Hepatocyte (in vitro differentiated cells): ENCODE measurements around the gene ST14. TPM values are rescaled to one million over a fixed set of nuclear protein-coding genes. Genes with fewer than 3 reads are reported as not detected.
A peak's percentile ranks its signal among the peaks of the same experiment; 100 is the strongest.

Experiments used
- DNase-seq: peaks from one replicate; pipeline ENCODE4 v3.0.0-alpha.2; 2016; ENCODE audit warnings: low spot score
- H2AFZ ChIP-seq: fragments of 200-600 bp; sonication (generic); 2 replicates; pipeline ENCODE4 v1.6.0; 2016; ENCODE audit warnings: antibody characterized with exemption, mild to moderate bottlenecking
- H3K27ac ChIP-seq: fragments of 200-600 bp; sonication (generic); 2 replicates; pipeline ENCODE4 v1.5.1; 2016; ENCODE audit warnings: mild to moderate bottlenecking
- H3K27me3 ChIP-seq: fragments of 200-600 bp; sonication (generic); 2 replicates; pipeline ENCODE4 v1.6.1; 2016
- H3K36me3 ChIP-seq: fragments of 200-600 bp; sonication (generic); replicated peaks from 2 replicates; pipeline ENCODE4 v1.5.1; 2016; ENCODE audit warnings: low read depth; ENCODE audit not compliant: insufficient read depth
- H3K4me1 ChIP-seq: fragments of 200-600 bp; sonication (generic); 2 replicates; pipeline ENCODE4 v1.5.1; 2016; ENCODE audit warnings: mild to moderate bottlenecking, moderate library complexity; ENCODE audit not compliant: insufficient read depth
- H3K4me2 ChIP-seq: fragments of 200-600 bp; sonication (generic); 2 replicates; pipeline ENCODE4 v1.6.0; 2016
- H3K4me3 ChIP-seq: fragments of 200-600 bp; sonication (generic); 2 replicates; pipeline ENCODE4 v1.5.1; 2016; ENCODE audit warnings: mild to moderate bottlenecking
- H3K79me2 ChIP-seq: fragments of 200-600 bp; sonication (generic); 2 replicates; pipeline ENCODE4 v1.6.0; 2017; ENCODE audit warnings: mild to moderate bottlenecking
- H3K9me2 ChIP-seq: fragments of 200-600 bp; sonication (generic); replicated peaks from 2 replicates; pipeline ENCODE4 v1.6.0; 2017; ENCODE audit warnings: mild to moderate bottlenecking; ENCODE audit not compliant: insufficient read depth
- H3K9me3 ChIP-seq: fragments of 200-600 bp; sonication (generic); 2 replicates; pipeline ENCODE4 v1.5.1; 2016; ENCODE audit warnings: low read depth, mild to moderate bottlenecking
- H4K20me1 ChIP-seq: fragments of 200-600 bp; sonication (generic); 2 replicates; pipeline ENCODE4 v1.6.0; 2016; ENCODE audit warnings: mild to moderate bottlenecking; ENCODE audit not compliant: insufficient read depth, poor library complexity, severe bottlenecking
- EZH2 ChIP-seq: fragments of 200-600 bp; sonication (generic); IDR thresholded peaks from 2 replicates; pipeline ENCODE4 v1.6.1; 2016; ENCODE audit warnings: antibody characterized with exemption, mild to moderate bottlenecking, borderline replicate concordance
- EZH2phosphoT487 ChIP-seq: fragments of 200-600 bp; sonication (generic); IDR thresholded peaks from one replicate; pipeline ENCODE4 v1.6.1; 2018; ENCODE audit warnings: antibody characterized with exemption, mild to moderate bottlenecking, low read depth, moderate library complexity; ENCODE audit not compliant: unreplicated experiment, severe bottlenecking
- WGBS: methylation state at CpG from one replicate; pipeline ENCODE4 v1.1.6; 2016; ENCODE audit warnings: low lambda C conversion rate; ENCODE audit errors: missing lambda C conversion rate; 5-methylcytosine and 5-hydroxymethylcytosine counted together
- polyA plus RNA-seq: library from polyadenylated mRNA; unstranded; fragments of >200 nt; fragmentation: Nextera tagmentation; extraction: Ambion mirVana; gene quantifications from 2 replicates; pipeline ENCODE4 v1.2.1, GENCODE V29; 2016
- total RNA-seq: library from RNA; depleted of rRNA; stranded (reverse); fragments of >200 nt; gene quantifications from 2 replicates; pipeline ENCODE4 v1.2.3, GENCODE V29; 2014
- TF ChIP-seq, protein P1 (sequence below): fragments of 200-600 bp; sonication (generic); IDR thresholded peaks from 2 replicates; pipeline ENCODE4 v1.5.1; 2016; ENCODE audit warnings: antibody characterized with exemption, mild to moderate bottlenecking; ENCODE audit not compliant: poor library complexity

ST14 gene
- total and polyA plus RNA-seq, 2 experiments from 2014 or later: 85.2 to 93.3 TPM

DNA sequence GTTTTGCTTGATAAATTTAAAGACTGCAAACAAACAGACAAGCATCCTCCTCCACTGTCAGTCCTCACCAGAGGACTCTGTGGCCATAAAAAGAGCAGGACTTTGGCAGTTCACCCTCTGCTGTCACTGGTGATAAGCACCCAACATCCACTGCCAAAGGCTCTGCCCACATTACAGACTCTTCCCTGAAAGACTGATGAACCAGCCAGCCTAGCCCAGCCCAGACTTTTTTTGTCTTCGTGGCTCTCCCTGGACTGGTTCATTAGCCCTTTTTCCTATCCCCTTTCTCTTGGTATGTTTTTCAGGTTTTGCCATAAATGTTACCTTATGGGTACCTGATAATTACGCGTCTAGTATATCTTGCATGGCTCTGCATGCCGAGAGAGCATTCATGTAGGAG lies 15.1 kb downstream of the ST14 start:
- 94% methylated on average over 4 of the region's 4 CpGs for WGBS

DNA sequence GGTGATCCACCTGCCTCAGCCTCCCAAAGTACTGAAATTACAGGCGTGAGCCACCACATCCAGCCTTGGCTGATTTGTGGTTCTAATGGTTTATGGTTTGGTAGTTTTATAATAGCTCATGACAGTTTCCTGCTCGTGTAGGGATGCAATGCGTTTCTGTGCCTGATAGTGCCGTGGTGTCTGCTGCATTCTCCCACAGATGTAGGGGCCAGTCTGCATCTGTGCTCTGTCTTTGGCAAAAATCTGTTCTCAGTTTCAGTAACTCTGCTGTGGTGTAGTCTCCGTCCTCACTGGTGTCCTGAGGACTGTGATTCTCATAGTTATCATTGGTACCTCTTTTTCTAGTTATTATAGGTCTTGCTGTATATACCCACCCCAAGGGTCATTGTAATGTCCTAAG lies 16.3 kb downstream of the ST14 start:
- Histone ChIP-seq H3K36me3 (no peaks in the 10 kb centered on the region), H3K27ac (no peak overlapping the region), H2AFZ (no peak overlapping the region), H3K9me2 (no peaks in the 10 kb centered on the region), H3K4me2 (no peak overlapping the region), H3K4me3 (no peak overlapping the region), H3K4me1 (peaks cover 30% of the 10 kb centered on the region), H3K9me3 (no peaks in the 10 kb centered on the region), H3K27me3 (no peaks in the 10 kb centered on the region), H4K20me1 (peaks cover under 1% of the 10 kb centered on the region), H3K79me2 (peaks cover 85% of the 10 kb centered on the region)
- TF ChIP-seq EZH2phosphoT487: no peak
- TF ChIP-seq, protein P1, sequence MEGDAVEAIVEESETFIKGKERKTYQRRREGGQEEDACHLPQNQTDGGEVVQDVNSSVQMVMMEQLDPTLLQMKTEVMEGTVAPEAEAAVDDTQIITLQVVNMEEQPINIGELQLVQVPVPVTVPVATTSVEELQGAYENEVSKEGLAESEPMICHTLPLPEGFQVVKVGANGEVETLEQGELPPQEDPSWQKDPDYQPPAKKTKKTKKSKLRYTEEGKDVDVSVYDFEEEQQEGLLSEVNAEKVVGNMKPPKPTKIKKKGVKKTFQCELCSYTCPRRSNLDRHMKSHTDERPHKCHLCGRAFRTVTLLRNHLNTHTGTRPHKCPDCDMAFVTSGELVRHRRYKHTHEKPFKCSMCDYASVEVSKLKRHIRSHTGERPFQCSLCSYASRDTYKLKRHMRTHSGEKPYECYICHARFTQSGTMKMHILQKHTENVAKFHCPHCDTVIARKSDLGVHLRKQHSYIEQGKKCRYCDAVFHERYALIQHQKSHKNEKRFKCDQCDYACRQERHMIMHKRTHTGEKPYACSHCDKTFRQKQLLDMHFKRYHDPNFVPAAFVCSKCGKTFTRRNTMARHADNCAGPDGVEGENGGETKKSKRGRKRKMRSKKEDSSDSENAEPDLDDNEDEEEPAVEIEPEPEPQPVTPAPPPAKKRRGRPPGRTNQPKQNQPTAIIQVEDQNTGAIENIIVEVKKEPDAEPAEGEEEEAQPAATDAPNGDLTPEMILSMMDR: no peak
- no peak for DNase-seq
- WGBS: 87% methylated on average over 5 of the region's 5 CpGs

More for the DNA sequence above, 15.1 kb downstream of the ST14 start:
- TF ChIP-seq, protein P1: no peak
- TF ChIP-seq EZH2phosphoT487 (no peak), EZH2 (no peak)
- no peaks in the 10 kb centered on the region for H3K27me3 ChIP-seq
- peaks cover 10% of the 10 kb centered on the region for H4K20me1 ChIP-seq
- peaks cover 17% of the 10 kb centered on the region for H3K4me1 ChIP-seq
- H3K4me2 ChIP-seq: no peak overlapping the region
- H3K27ac ChIP-seq: no peak overlapping the region
- no peak for DNase-seq
- H3K9me3 ChIP-seq: no peaks in the 10 kb centered on the region
- H3K79me2 ChIP-seq: peaks cover 96% of the 10 kb centered on the region
- H3K36me3 ChIP-seq: no peaks in the 10 kb centered on the region
- H3K4me3 ChIP-seq: no peak overlapping the region
- no peak overlapping the region for H2AFZ ChIP-seq
- H3K9me2 ChIP-seq: no peaks in the 10 kb centered on the region

DNA sequence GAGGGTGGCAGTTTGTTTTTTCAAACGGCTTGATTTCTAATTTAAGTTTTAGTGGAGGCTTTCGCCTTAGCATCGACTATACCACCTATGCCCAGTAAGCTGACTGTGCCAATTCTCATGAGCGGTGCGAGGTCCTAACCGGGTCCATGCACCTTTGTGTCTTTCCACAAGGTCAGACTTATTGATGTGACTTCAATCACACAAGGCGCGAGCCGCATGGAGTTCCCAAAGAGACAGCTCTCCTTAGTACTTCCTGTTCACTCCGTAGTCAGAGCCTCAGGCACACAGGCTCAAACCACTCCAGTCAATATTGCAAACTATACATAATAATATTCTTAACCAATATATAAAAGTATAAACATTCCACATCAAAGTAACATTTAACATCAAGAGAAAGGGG lies 18.2 kb downstream of the ST14 start:
- Histone ChIP-seq H3K27me3 (no peaks in the 10 kb centered on the region), H3K9me3 (no peaks in the 10 kb centered on the region), H3K4me2 (no peak overlapping the region), H3K4me1 (peaks cover 37% of the 10 kb centered on the region), H4K20me1 (no peaks in the 10 kb centered on the region), H3K36me3 (no peaks in the 10 kb centered on the region), H3K9me2 (no peaks in the 10 kb centered on the region), H3K4me3 (no peak overlapping the region), H2AFZ (no peak overlapping the region), H3K79me2 (peaks cover 70% of the 10 kb centered on the region), H3K27ac (peak overlapping the region; percentile 89)
- DNase-seq: no peak
- TF ChIP-seq EZH2phosphoT487: no peak
- TF ChIP-seq, protein P1: no peak
- TF ChIP-seq EZH2: no peak
- 95% methylated on average over 10 of the region's 10 CpGs for WGBS
